K562 (cell line): ENCODE measurements around the gene F12. TPM values are rescaled to one million over a fixed set of nuclear protein-coding genes. Genes with fewer than 3 reads are reported as not detected.

Source experiments
- CBFA2T3 ChIP-seq: fragments of 450-650 bp; IDR thresholded peaks from 2 replicates; pipeline ENCODE4 v1.6.1; 2017
- CBX2 ChIP-seq: fragments of 200-600 bp; sonication (generic); IDR thresholded peaks from one replicate; pipeline ENCODE4 v1.6.1; 2012; ENCODE audit warnings: mild to moderate bottlenecking, low read length, inconsistent platforms; ENCODE audit not compliant: insufficient read depth, poor library complexity, severe bottlenecking
- CC2D1A ChIP-seq: fragments of 450-650 bp; IDR thresholded peaks from 2 replicates; pipeline ENCODE4 v1.6.1; 2017; ENCODE audit warnings: mild to moderate bottlenecking
- CUX1 ChIP-seq: fragments of 200-800 bp; sonication (Bioruptor generic); IDR thresholded peaks from 2 replicates; pipeline ENCODE4 v1.6.1; 2016; ENCODE audit warnings: missing genetic modification characterization, missing compliant biosample characterization
- E2F3 ChIP-seq: fragments of 250-450 bp; sonication (Bioruptor Pico); IDR thresholded peaks from 2 replicates; pipeline ENCODE4 v1.4.0; 2020; ENCODE audit warnings: mild to moderate bottlenecking
- ESRRB ChIP-seq: fragments of 250-450 bp; sonication (Bioruptor Pico); IDR thresholded peaks from 2 replicates; pipeline ENCODE4 v1.5.0; 2020; ENCODE audit warnings: mild to moderate bottlenecking, moderate library complexity, borderline replicate concordance
- FOSL1 ChIP-seq: fragments of 200-800 bp; sonication (Bioruptor generic); conservative IDR thresholded peaks from 2 replicates; pipeline ENCODE4 v1.6.1; 2016; ENCODE audit warnings: missing genetic modification characterization, missing compliant biosample characterization
- ID3 ChIP-seq, 2 experiments: fragments of 250-450 bp in 1 of 2; fragments of 450-650 bp in 1 of 2; sonication (Bioruptor Pico) in 1 of 2; IDR thresholded peaks; 2 replicates each; pipeline versions ENCODE4 v1.6.1 to v1.8.0; 2016 to 2021; ENCODE audit warnings: mild to moderate bottlenecking in 2 of 2, moderate library complexity in 2 of 2, missing compliant biosample characterization in 1 of 2, missing genetic modification characterization in 1 of 2
- MCM2 ChIP-seq: fragments of 450-650 bp; IDR thresholded peaks from 2 replicates; pipeline ENCODE4 v1.6.1; 2017; ENCODE audit warnings: low read depth, mild to moderate bottlenecking
- MITF ChIP-seq: IDR thresholded peaks from 2 replicates; pipeline ENCODE4 v1.6.1; 2014; ENCODE audit warnings: antibody characterized with exemption
- SP1 ChIP-seq: sonication (generic); formaldehyde crosslinking; IDR thresholded peaks from 2 replicates; pipeline ENCODE4 v1.8.1; 2022; ENCODE audit warnings: mild to moderate bottlenecking, missing genetic modification reagents
- TEAD2 ChIP-seq: fragments of 450-650 bp; IDR thresholded peaks from 2 replicates; pipeline ENCODE4 v1.6.1; 2016; ENCODE audit warnings: missing genetic modification characterization, control low read depth, missing compliant biosample characterization
- ZBTB34 ChIP-seq: fragments of 250-450 bp; sonication (Bioruptor Pico); IDR thresholded peaks from 2 replicates; pipeline ENCODE4 v1.8.0; 2021; ENCODE audit warnings: mild to moderate bottlenecking, moderate library complexity
- ZNF232 ChIP-seq: sonication (generic); formaldehyde crosslinking; IDR thresholded peaks from 2 replicates; pipeline ENCODE4 v1.8.0; 2022; ENCODE audit warnings: mild to moderate bottlenecking, missing genetic modification reagents
- ZNF354B ChIP-seq: fragments of 250-450 bp; sonication (Bioruptor Pico); IDR thresholded peaks from 2 replicates; pipeline ENCODE4 v1.4.0; 2020
- ZNF384 ChIP-seq: IDR thresholded peaks from 2 replicates; pipeline ENCODE4 v1.6.1; 2012; ENCODE audit warnings: low read depth, low read length, improper control_type of control experiment
- ZNF561 ChIP-seq: fragments of 450-650 bp; formaldehyde crosslinking; conservative IDR thresholded peaks from 2 replicates; pipeline ENCODE4 v1.4.0; 2020; ENCODE audit warnings: mild to moderate bottlenecking, moderate library complexity
- ZNF583 ChIP-seq: fragments of 250-450 bp; sonication (Bioruptor Pico); IDR thresholded peaks from 2 replicates; pipeline ENCODE4 v1.4.0; 2020
- polyA plus RNA-seq, 8 experiments: library from polyadenylated mRNA; depleted of rRNA in 4 of 8; stranded (reverse) in 5 of 8; unstranded in 3 of 8; fragments of >200 nt; fragmentation: Nextera tagmentation in 2 of 8; fragmentation: Illumina TruSeq in 1 of 8; extraction: Ambion mirVana in 2 of 8; extraction: Trizol in 1 of 8; gene quantifications; 2 replicates each; pipeline versions ENCODE4 v1.2.1 to v1.2.3, GENCODE V29; 2011 to 2014; ENCODE audit warnings: inconsistent platforms in 1 of 8, missing spikeins in 1 of 8
- total RNA-seq, 7 experiments: library from RNA; depleted of rRNA in 6 of 7; stranded (reverse); fragments of >200 nt in 6 of 7; fragmentation: Illumina TruSeq in 2 of 7; extraction: Trizol in 2 of 7; gene quantifications; 2 replicates each; pipeline versions ENCODE4 v1.2.1 to v1.2.3, GENCODE V29; 2011 to 2021; ENCODE audit warnings: low replicate concordance in 1 of 7

Gene F12
- total and polyA plus RNA-seq, 9 of the 15 experiments (the other 6 are each of a cell fraction or from before 2014, with no cell fraction given) = 0.59 to 18.3 (median 3.6) TPM

- TF ChIP-seq SP1 (CRISPR knock-in tag) = 0 out of 2 replicates have a peak, but pooled peaks have one; percentile 9
- no peak for TF ChIP-seq MCM2
- TF ChIP-seq E2F3 (CRISPR knock-in tag) = 0 out of 2 replicates have a peak, but pooled peaks have one; percentile 59
- TF ChIP-seq TEAD2 = peak; percentile 77; the same call in 1 of the 2 replicates
- TF ChIP-seq CBFA2T3 = peak; percentile 56
- peak; percentile 83 for TF ChIP-seq FOSL1 (tag)
- no peak for TF ChIP-seq ID3 (CRISPR knock-in tag; IDR thresholded peaks at IDR 0.05)
- peak; percentile 95 for TF ChIP-seq ID3 (tag; IDR thresholded peaks at IDR 0.05)
- TF ChIP-seq ZNF354B (CRISPR knock-in tag) = no peak
- TF ChIP-seq CBX2 = no peak
- TF ChIP-seq ZNF232 (CRISPR knock-in tag) = no peak
- peak; percentile 86 for TF ChIP-seq ZNF583 (CRISPR knock-in tag)
- no peak for TF ChIP-seq ZNF561 (CRISPR knock-in tag)
- TF ChIP-seq ZBTB34 = no peak
- peak; percentile 91 for TF ChIP-seq CUX1
- TF ChIP-seq MITF = no peak
- TF ChIP-seq CC2D1A = peak; percentile 27; the same call in 1 of the 2 replicates
- TF ChIP-seq ZNF384 = no peak
- TF ChIP-seq ESRRB (CRISPR knock-in tag) = no peak
These were observed 30.2 kb downstream of the F12 start (continued) for GRCh38 chr5:177378884-177379883.
